ENCODE results near the gene TM9SF3. TPM values are rescaled to one million over a fixed set of nuclear protein-coding genes. Genes with fewer than 3 reads are reported as not detected.

Gene TM9SF3
- total and polyA plus RNA-seq, 2 donors (not counting 1 experiment from before 2014, with no cell fraction given) = 6.9 to 63.4 TPM

DNA sequence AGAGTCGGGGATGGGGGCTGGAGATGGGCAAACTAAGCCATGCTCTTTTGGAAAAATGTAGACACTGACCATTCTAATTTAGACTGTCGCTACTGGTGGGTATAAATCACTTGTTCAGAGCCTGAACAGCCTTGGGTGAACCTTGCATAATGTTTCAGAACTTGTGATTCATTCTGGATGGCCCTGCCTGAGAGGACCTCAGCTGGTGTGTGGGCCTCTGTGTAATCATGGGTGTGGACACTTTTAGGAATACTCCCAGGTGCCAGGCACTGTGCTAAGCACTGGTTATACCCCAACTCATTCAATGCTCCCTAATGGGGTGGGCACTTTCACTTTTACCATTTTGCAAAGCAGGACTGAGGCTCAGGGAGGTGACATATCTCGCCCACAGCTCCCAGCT, 26.8 kb upstream of the TM9SF3 start:
- Mint-ChIP-seq H3K4me1 (no peaks in the 10 kb centered on the region), H3K9me3 (ENCODE audit: insufficient read depth) (no peaks in the 10 kb centered on the region), H3K27me3 (no peaks in the 10 kb centered on the region), H3K27ac (no peak overlapping the region), H3K4me3 (no peak overlapping the region)
- ChIA-PET POLR2A (no interaction called here), CTCF (no interaction called here)
- Histone ChIP-seq H3K4me3 (ENCODE audit: control extremely low read depth in 1 of 5, extremely low read depth in 1 of 5, insufficient read depth in 1 of 5, low read depth in 2 of 5, low read length in 4 of 5) (no peak overlapping the region), H3K9ac (ENCODE audit: low read length) (no peak overlapping the region), H4K20me1 (ENCODE audit: control insufficient read depth, insufficient read depth, low read length, poor library complexity, severe bottlenecking) (peaks cover 74% of the 10 kb centered on the region), H2AFZ (ENCODE audit: insufficient read depth, low read depth, low read length, poor library complexity, severe bottlenecking) (no peak overlapping the region), H3K79me2 (ENCODE audit: control insufficient read depth, insufficient read depth, low read length) (peaks cover 57% of the 10 kb centered on the region), H3K4me2 (replicated peaks; ENCODE audit: low read depth, low read length, poor library complexity, severe bottlenecking) (no peak overlapping the region), H3K4me1 (ENCODE audit: control insufficient read depth in 2 of 2, insufficient read depth in 2 of 2, low read length in 2 of 2) (no peaks in the 10 kb centered on the region), H3K9me3 (ENCODE audit: control extremely low read depth in 1 of 3, control insufficient read depth in 2 of 3, insufficient read depth in 1 of 3, low read length in 2 of 3) (no peaks in the 10 kb centered on the region), H3K27ac (ENCODE audit: low read length in 2 of 2) (no peak overlapping the region), H3K36me3 (replicated peaks in 1 of 2; ENCODE audit: control extremely low read depth in 1 of 2, control insufficient read depth in 1 of 2, extremely low read depth in 1 of 2, insufficient read depth in 2 of 2, low read length in 1 of 2) (peaks cover 15 to 93% of the 10 kb centered on the region in 2 experiments), H3K27me3 (replicated peaks in 1 of 4; ENCODE audit: control extremely low read depth in 1 of 4, control insufficient read depth in 3 of 4, insufficient read depth in 4 of 4, low read length in 3 of 4) (no peaks in the 10 kb centered on the region)
- ATAC-seq (ENCODE audit: low read depth) (no peak), DNase-seq (no peak)
- TF ChIP-seq, protein P1, sequence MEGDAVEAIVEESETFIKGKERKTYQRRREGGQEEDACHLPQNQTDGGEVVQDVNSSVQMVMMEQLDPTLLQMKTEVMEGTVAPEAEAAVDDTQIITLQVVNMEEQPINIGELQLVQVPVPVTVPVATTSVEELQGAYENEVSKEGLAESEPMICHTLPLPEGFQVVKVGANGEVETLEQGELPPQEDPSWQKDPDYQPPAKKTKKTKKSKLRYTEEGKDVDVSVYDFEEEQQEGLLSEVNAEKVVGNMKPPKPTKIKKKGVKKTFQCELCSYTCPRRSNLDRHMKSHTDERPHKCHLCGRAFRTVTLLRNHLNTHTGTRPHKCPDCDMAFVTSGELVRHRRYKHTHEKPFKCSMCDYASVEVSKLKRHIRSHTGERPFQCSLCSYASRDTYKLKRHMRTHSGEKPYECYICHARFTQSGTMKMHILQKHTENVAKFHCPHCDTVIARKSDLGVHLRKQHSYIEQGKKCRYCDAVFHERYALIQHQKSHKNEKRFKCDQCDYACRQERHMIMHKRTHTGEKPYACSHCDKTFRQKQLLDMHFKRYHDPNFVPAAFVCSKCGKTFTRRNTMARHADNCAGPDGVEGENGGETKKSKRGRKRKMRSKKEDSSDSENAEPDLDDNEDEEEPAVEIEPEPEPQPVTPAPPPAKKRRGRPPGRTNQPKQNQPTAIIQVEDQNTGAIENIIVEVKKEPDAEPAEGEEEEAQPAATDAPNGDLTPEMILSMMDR (IDR thresholded peaks at IDR 0.05) = no peak
- TF ChIP-seq EZH2 (IDR thresholded peaks at IDR 0.05; ENCODE audit: borderline replicate concordance, insufficient read depth, low read depth, low read length, poor library complexity, severe bottlenecking) = no peak
- intact Hi-C loops (cut with micrococcal nuclease) = no loop called here
- WGBS (ENCODE audit: insufficient coverage) = 100% methylated on average over 3 of the region's 3 CpGs

DNA sequence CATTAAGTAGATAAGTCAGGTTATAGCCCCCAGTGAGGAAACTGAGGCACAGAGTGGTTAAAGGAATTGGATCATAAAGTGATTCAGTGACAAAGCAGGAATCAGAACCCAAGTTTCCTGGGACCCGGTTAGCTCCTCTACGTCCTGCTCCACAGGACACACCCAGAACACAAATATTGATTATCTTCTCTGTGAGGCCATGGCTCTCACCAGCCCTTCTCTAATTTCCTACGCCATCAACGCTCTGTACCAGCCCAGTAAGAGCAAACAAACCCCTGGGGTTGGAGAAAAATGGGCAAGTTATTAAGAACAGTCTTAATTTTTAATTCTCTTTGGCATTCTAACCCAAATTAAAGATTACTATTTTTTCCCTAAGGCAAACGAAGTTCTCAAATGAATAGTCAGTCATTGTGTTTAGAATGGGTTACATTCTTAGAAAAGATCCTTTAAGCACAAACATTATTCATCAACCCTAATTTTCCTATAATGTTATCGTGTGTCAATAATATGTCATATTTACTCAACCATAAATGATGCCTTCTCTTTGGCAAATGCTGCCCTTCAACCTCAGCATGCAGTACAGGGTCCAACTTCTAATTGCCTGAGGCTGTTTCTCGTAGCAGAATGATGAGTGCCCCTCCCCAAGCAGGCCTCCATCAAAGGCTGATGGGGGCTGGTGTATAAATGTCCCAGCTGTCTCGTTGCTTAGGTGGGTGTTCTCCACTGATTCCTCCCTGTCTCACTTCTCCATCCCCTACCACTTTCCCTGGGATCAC, 25.4 kb upstream of the TM9SF3 start:
- H3K27ac Mint-ChIP-seq = peak overlapping the region; percentile 21
- H3K27me3 Mint-ChIP-seq = no peaks in the 10 kb centered on the region
- Histone ChIP-seq H3K9me3 (ENCODE audit: control extremely low read depth in 1 of 3, control insufficient read depth in 2 of 3, insufficient read depth in 1 of 3, low read length in 2 of 3) (no peaks in the 10 kb centered on the region), H4K20me1 (ENCODE audit: control insufficient read depth, insufficient read depth, low read length, poor library complexity, severe bottlenecking) (peaks cover 78% of the 10 kb centered on the region), H3K27me3 (replicated peaks in 1 of 4; ENCODE audit: control extremely low read depth in 1 of 4, control insufficient read depth in 3 of 4, insufficient read depth in 4 of 4, low read length in 3 of 4) (no peaks in the 10 kb centered on the region), H2AFZ (ENCODE audit: insufficient read depth, low read depth, low read length, poor library complexity, severe bottlenecking) (no peak overlapping the region), H3K4me1 (ENCODE audit: control insufficient read depth in 2 of 2, insufficient read depth in 2 of 2, low read length in 2 of 2) (no peaks in the 10 kb centered on the region), H3K9ac (ENCODE audit: low read length) (no peak overlapping the region), H3K4me3 (ENCODE audit: control extremely low read depth in 1 of 5, extremely low read depth in 1 of 5, insufficient read depth in 1 of 5, low read depth in 2 of 5, low read length in 4 of 5) (no peak overlapping the region), H3K27ac (ENCODE audit: low read length in 2 of 2) (no peak overlapping the region), H3K4me2 (replicated peaks; ENCODE audit: low read depth, low read length, poor library complexity, severe bottlenecking) (no peak overlapping the region), H3K36me3 (replicated peaks in 1 of 2; ENCODE audit: control extremely low read depth in 1 of 2, control insufficient read depth in 1 of 2, extremely low read depth in 1 of 2, insufficient read depth in 2 of 2, low read length in 1 of 2) (peaks cover 15 to 95% of the 10 kb centered on the region in 2 experiments), H3K79me2 (ENCODE audit: control insufficient read depth, insufficient read depth, low read length) (peaks cover 56% of the 10 kb centered on the region)
- 100% methylated on average over 1 of the region's 8 CpGs for WGBS (ENCODE audit: insufficient coverage)
- no peak for DNase-seq
- H3K4me1 Mint-ChIP-seq = no peaks in the 10 kb centered on the region
- intact Hi-C loops (cut with micrococcal nuclease) = no loop called here
- CTCF ChIA-PET = no interaction called here
- no peak overlapping the region for H3K4me3 Mint-ChIP-seq
- POLR2A ChIA-PET = no interaction called here
- no peaks in the 10 kb centered on the region for H3K9me3 Mint-ChIP-seq (ENCODE audit: insufficient read depth)
- TF ChIP-seq, protein P1 (IDR thresholded peaks at IDR 0.05) = no peak
- TF ChIP-seq EZH2 (IDR thresholded peaks at IDR 0.05; ENCODE audit: borderline replicate concordance, insufficient read depth, low read depth, low read length, poor library complexity, severe bottlenecking) = no peak
- no peak for ATAC-seq (ENCODE audit: low read depth)
